Measurements from ENCODE around the gene UNC45B.
"Not testable (repeated sequence)": the region's sequence is repeated elsewhere in the genome, so short reads cannot be mapped to it uniquely, and the experiment has no call there.

- not testable (repeated sequence) for TF ChIP-seq MZF1 (CRISPR knock-in tag; IDR thresholded peaks at IDR 0.05; ENCODE audit: borderline replicate concordance); ZNF83 (CRISPR knock-in tag; IDR thresholded peaks at IDR 0.05; ENCODE audit: borderline replicate concordance); UBTF (CRISPR knock-in tag; IDR thresholded peaks at IDR 0.05); ATF6 (CRISPR knock-in tag; conservative IDR thresholded peaks at IDR 0.05); TIGD3 (CRISPR knock-in tag; IDR thresholded peaks at IDR 0.05; ENCODE audit: borderline replicate concordance); PHF8 (CRISPR knock-in tag; IDR thresholded peaks at IDR 0.05); ETS1 (CRISPR knock-in tag; IDR thresholded peaks at IDR 0.05)
Measured at GRCh38 chr17:35234315-35234714, 86.7 kb downstream of the UNC45B start.
